ENCODE measurements around the gene B4GALNT1. TPM values are rescaled to one million over a fixed set of nuclear protein-coding genes. Genes with fewer than 3 reads are reported as not detected.

The B4GALNT1 gene
- polyA plus RNA-seq, 1 donor: 2.1 TPM

GRCh38 chr12:57585156-57585555 lies 47.8 kb downstream of the B4GALNT1 start:
- DNase-seq (ENCODE audit: low read depth): no peak

- DNase-seq (ENCODE audit: low read depth): no peak
Observed at GRCh38 chr12:57584690-57585089, 48.3 kb downstream of the B4GALNT1 start.

GRCh38 chr12:57584050-57584449 lies 49.0 kb downstream of the B4GALNT1 start:
- no peak for DNase-seq (ENCODE audit: low read depth)

GRCh38 chr12:57583008-57583831 lies 49.8 kb downstream of the B4GALNT1 start:
- no peak for DNase-seq (ENCODE audit: low read depth)

- no peak for DNase-seq (ENCODE audit: low read depth)
Observed at GRCh38 chr12:57582440-57582839, 50.6 kb downstream of the B4GALNT1 start.

- DNase-seq (ENCODE audit: low read depth): no peak
Observed at GRCh38 chr12:57581802-57582201, 51.2 kb downstream of the B4GALNT1 start.

GRCh38 chr12:57580466-57580795 lies 52.6 kb downstream of the B4GALNT1 start:
- DNase-seq (ENCODE audit: low read depth): no peak

- DNase-seq (ENCODE audit: low read depth): no peak
Observed at GRCh38 chr12:57579677-57580465, 53.1 kb downstream of the B4GALNT1 start.

- DNase-seq (ENCODE audit: low read depth): no peak
Observed at GRCh38 chr12:57579011-57579410, 54.0 kb downstream of the B4GALNT1 start.

- no peak for DNase-seq (ENCODE audit: low read depth)
Observed at GRCh38 chr12:57577981-57578758, 54.8 kb downstream of the B4GALNT1 start.

GRCh38 chr12:57576613-57577160 lies 56.3 kb downstream of the B4GALNT1 start:
- DNase-seq (ENCODE audit: low read depth): no peak

Other genes starting within 250 kb of the B4GALNT1 start
- gene R3HDM2, start 202.2 kb downstream of the B4GALNT1 start, polyA plus RNA-seq (ENCODE audit: insufficient read length): 50.1 TPM
- 0.25 TPM for gene INHBC, start 198.4 kb downstream of the B4GALNT1 start, polyA plus RNA-seq (ENCODE audit: insufficient read length)
- gene INHBE, start 177.9 kb downstream of the B4GALNT1 start, polyA plus RNA-seq (ENCODE audit: insufficient read length): 3.8 TPM
- gene GLI1, start 173.4 kb downstream of the B4GALNT1 start, polyA plus RNA-seq (ENCODE audit: insufficient read length): 11.2 TPM
- 4.2 TPM for gene ARHGAP9, start 153.3 kb downstream of the B4GALNT1 start, polyA plus RNA-seq (ENCODE audit: insufficient read length)
- 83.8 TPM for gene MARS1, start 145.1 kb downstream of the B4GALNT1 start, polyA plus RNA-seq (ENCODE audit: insufficient read length)
- gene DDIT3, start 112.7 kb downstream of the B4GALNT1 start, polyA plus RNA-seq (ENCODE audit: insufficient read length): 12.6 TPM
- 43.1 TPM for gene MBD6, start 110.4 kb downstream of the B4GALNT1 start, polyA plus RNA-seq (ENCODE audit: insufficient read length)
- 148 TPM for gene DCTN2, start 86.0 kb downstream of the B4GALNT1 start, polyA plus RNA-seq (ENCODE audit: insufficient read length)
- 0.03 TPM for gene KIF5A, start 83.2 kb downstream of the B4GALNT1 start, polyA plus RNA-seq (ENCODE audit: insufficient read length)
- gene PIP4K2C, start 42.0 kb downstream of the B4GALNT1 start, polyA plus RNA-seq (ENCODE audit: insufficient read length): 10.6 TPM
- 22.4 TPM for gene DTX3, start 28.4 kb downstream of the B4GALNT1 start, polyA plus RNA-seq (ENCODE audit: insufficient read length)
- 25.4 TPM for gene ARHGEF25, start 21.8 kb downstream of the B4GALNT1 start, polyA plus RNA-seq (ENCODE audit: insufficient read length)
- gene OS9, start 60.9 kb upstream of the B4GALNT1 start, polyA plus RNA-seq (ENCODE audit: insufficient read length): 107 TPM
- 8.2 TPM for gene AGAP2, start 105.5 kb upstream of the B4GALNT1 start, polyA plus RNA-seq (ENCODE audit: insufficient read length)
- 40.9 TPM for gene TSPAN31, start 111.8 kb upstream of the B4GALNT1 start, polyA plus RNA-seq (ENCODE audit: insufficient read length)
- gene CDK4, start 119.1 kb upstream of the B4GALNT1 start, polyA plus RNA-seq (ENCODE audit: insufficient read length): 134 TPM
- 8.3 TPM for gene MARCHF9, start 121.9 kb upstream of the B4GALNT1 start, polyA plus RNA-seq (ENCODE audit: insufficient read length)
- gene CYP27B1, start 133.9 kb upstream of the B4GALNT1 start, polyA plus RNA-seq (ENCODE audit: insufficient read length): 0.86 TPM
- 24.4 TPM for gene METTL1, start 138.9 kb upstream of the B4GALNT1 start, polyA plus RNA-seq (ENCODE audit: insufficient read length)
- 6.9 TPM for gene EEF1AKMT3, start 139.4 kb upstream of the B4GALNT1 start, polyA plus RNA-seq (ENCODE audit: insufficient read length)
- gene TSFM, start 149.6 kb upstream of the B4GALNT1 start, polyA plus RNA-seq (ENCODE audit: insufficient read length): 30.0 TPM
- gene AVIL, start 185.5 kb upstream of the B4GALNT1 start, polyA plus RNA-seq (ENCODE audit: insufficient read length): 24.6 TPM
- gene CTDSP2, start 213.5 kb upstream of the B4GALNT1 start, polyA plus RNA-seq (ENCODE audit: insufficient read length): 195 TPM

Data from forelimb muscle (tissue), 1 donor.